Activated CD4-positive, alpha-beta T cell treated with anti-CD3 and anti-CD28 coated beads, Interleukin-2, amount 50 U/mL, for 4 hours (primary cell): ENCODE results near the gene PRTFDC1.

Experiments
- DNase-seq, 2 experiments: peaks; one replicate each; pipeline ENCODE4 v3.0.0-alpha.2; 2020

The PRTFDC1 gene

GRCh38 chr10:24900888-24901685, 51.3 kb downstream of the PRTFDC1 start:
- no peak for DNase-seq

GRCh38 chr10:24899571-24899970, 52.8 kb downstream of the PRTFDC1 start:
- DNase-seq: no peak

- no peak for DNase-seq
These were observed 53.9 kb downstream of the PRTFDC1 start for GRCh38 chr10:24898501-24898900.

- peak in 1 of 2 experiments; percentile 7 for DNase-seq
These were observed 55.0 kb downstream of the PRTFDC1 start for GRCh38 chr10:24897326-24897926.

GRCh38 chr10:24894728-24895127, 57.7 kb downstream of the PRTFDC1 start:
- peak in 1 of 2 experiments; percentile 13 for DNase-seq

DNA sequence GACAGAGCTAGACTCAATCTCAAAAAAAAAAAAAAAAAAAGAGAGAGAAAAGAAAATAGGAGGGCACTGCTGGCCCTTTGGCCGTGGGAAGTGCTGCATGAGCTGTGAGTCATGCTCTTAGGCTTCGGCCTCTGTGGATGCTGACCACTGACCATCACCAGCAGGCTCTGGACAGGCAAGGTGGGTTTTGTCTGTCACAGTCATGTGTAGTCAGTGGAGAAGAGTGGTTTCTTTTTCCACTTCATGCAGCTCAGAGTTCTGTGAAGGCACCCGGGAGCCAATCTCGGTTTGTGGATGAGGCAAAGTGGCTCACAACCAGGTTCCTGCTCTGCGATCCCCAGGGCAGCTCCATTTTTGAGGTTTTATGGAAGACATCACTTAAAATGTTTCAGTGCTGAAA, 58.1 kb downstream of the PRTFDC1 start:
- no peak for DNase-seq

- DNase-seq: no peak
These were observed 59.3 kb downstream of the PRTFDC1 start for GRCh38 chr10:24893127-24893526.

DNA sequence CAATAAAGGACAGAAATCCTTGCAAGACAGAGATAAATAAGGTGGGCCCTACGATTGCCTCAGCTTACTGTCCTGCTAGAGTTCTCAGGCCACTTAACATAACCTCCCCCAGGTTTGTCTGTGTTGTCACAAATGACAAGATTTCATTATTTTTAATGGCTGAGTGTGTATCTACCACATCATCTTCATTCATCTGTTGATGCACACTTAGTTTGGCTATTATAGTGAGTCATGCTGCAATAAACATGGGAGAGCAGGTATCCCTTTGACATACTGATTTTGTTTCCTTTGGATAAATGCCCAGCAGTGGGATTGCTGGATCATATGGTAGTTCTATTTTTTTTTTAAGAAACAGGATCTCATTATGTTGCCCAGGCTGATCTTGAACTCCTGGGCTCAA, 60.6 kb downstream of the PRTFDC1 start:
- DNase-seq: no peak

- no peak for DNase-seq
These were observed 62.8 kb downstream of the PRTFDC1 start for GRCh38 chr10:24889639-24890038.

GRCh38 chr10:24887855-24888231, 64.6 kb downstream of the PRTFDC1 start:
- no peak for DNase-seq

DNA sequence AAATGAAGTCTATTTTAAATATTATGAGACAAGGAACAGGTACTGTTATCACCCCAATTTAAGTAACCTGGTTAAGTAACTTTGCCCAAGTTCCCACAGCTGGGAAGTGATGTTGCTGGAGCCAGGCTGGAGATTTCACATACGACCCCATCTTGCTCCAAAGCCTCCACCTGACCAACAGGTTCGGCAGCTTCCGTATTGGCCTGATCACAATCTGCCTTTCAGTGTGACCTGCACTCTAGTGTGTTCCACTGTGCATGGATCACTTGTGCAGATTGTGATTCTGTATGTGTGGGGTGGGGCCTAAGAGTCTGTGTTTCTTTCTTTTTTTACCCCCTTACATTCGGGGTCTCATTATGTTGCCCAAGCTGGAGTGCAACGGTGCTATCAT, 66.1 kb downstream of the PRTFDC1 start:
- DNase-seq: no peak

- DNase-seq: no peak
These were observed 66.7 kb downstream of the PRTFDC1 start for GRCh38 chr10:24885551-24886289.

GRCh38 chr10:24884793-24885192, 67.6 kb downstream of the PRTFDC1 start:
- DNase-seq: no peak

DNA sequence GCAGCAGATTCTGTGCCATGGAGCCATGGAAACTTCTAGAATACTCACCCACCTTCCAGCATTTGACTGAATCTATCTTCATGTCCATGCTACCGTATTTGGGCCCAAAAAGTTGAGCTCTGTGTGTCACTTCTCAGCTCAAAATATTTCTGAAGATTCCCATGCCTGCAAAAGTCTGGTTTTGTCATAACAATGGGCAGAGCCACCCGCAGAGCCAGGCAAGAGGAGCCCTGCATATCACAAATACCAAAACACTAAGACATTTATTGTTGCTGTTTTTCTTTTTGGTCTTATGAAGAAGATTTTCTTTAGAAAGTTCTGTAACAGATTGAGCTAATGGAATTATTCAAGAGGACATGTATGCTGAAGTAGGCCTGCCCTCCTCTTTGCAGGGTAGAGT, 68.1 kb downstream of the PRTFDC1 start:
- no peak for DNase-seq

DNA sequence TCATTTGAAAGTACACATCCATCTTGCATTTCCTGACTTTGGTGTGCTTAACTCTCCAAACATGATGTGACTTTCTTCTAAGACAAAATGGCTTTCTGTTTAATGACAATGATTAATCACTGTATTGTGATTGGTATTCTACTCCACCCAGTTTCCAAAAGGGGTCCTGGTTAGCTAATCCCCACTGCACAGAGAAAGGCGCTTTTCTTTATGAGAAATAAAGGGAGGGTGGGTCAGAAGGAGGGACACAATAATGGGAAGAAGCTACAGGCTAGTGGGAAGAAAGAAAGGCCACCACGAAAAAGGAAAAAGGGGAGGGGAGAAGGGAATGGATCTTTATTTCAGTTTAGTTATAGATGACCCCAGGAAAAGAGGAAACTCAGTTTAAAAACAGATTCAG, 69.2 kb downstream of the PRTFDC1 start:
- DNase-seq: no peak

DNA sequence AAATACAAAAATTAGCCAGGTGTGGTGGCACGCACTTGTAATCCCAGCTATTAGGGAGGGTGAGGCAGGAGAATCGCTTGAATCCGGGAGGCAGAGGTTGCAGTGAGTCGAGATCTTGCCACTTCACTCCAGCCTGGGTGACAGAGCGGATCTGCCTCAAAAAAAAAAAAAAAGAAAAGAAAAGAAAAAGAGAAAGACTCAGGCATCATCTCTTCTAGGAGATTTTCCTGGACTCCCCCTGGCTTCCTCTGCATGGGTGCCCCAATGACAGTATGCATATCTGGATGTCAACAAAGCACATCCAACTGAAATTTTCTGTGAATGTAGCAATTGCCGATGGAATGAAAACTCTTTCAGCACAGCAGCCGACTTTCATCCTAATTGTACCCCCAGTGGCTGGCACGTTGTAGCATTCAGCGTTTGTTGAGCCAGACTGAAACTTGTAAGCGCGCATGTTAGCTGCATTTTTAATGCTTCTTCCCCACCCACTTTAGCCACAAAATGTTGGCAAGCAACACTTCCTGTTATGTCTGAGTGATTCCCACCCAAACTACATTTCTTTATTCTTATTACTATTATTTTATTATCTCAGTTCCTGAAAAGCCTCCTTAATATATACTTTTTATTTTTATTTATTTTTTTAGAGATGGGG, 70.2 kb downstream of the PRTFDC1 start:
- DNase-seq: peak; percentile 16 to 23

- DNase-seq: no peak
These were observed 72.5 kb downstream of the PRTFDC1 start for GRCh38 chr10:24879861-24880260.

GRCh38 chr10:24874133-24874532, 78.3 kb downstream of the PRTFDC1 start:
- no peak for DNase-seq

DNA sequence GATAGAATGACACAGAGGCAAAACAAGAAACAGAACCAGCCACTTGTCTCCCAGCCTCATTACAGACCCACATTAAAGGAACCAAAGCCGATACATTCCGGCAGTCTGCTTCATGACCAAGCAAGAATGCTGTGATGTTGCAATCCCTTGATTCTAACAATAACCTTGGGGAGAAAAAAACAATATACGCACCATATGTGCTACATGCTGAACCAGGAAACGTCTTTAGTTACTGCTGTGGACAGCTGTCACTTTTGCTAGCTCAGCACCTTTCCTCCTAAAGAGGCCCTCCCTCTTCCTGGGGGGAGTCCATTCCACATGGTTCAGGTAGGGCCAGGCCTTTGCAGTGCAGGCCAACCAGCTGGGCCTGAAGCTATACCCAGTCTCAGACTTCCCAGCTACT, 79.1 kb downstream of the PRTFDC1 start:
- DNase-seq: no peak

DNA sequence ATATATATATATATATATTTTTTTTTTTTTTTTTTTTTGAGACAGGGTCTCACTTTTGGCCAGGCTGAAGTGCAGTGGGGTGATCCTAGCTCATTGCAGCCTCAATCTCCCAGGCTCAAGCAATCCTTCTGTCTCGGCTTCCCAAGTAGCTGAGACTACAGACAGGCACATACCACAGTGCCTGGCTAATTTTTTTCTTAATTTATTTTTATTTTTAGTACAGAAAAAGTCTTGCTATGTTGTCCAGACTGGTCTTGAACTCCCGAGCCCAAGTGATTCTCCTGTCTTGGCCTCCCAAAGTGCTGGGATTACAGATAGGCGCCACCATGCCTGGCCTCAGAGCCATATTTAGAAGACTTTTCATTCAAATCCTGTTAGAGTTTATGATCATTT, 79.6 kb downstream of the PRTFDC1 start:
- DNase-seq: no peak

DNA sequence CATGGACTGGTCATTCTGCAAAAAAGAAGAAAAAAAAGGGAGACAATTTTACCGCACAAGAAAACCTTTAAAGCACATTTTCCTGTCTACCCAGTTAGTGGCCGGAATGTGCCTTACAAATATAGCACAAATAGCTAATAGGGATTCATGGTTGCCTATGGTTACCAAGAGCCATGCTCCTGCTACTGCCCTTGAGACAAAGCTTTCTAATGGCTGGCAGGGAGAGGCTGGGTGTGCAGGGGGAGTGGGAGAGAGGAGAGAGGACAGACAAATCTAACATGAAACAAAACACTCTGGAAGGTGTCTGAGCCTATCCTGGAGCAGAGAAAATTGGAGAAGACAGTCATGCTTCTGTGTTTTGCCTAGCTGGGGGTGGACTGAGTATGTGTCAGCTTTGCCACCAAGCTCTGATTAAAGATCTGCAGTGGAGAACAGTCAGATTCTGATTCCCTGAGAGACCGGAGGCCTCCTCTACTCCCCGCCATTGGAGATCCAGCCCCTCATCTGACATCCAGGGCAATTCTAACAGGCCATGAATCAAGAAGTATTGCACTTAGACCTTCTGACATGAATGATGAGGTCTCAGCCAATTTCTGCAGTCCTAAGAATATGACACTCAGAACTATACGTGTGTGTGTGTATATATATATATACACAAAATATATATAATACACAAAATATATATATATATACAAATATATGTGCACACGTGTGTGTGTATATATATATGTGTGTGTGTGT, 80.2 kb downstream of the PRTFDC1 start:
- DNase-seq: no peak

GRCh38 chr10:24871011-24871935, 81.1 kb downstream of the PRTFDC1 start:
- DNase-seq: no peak
